Spleen (tissue), 11 donors: ENCODE measurements around the gene C15orf40. TPM values are rescaled to one million over a fixed set of nuclear protein-coding genes. Genes with fewer than 3 reads are reported as not detected.

Experiments
- DNase-seq: peaks from one replicate; pipeline ENCODE4 v3.0.0-alpha.2; 2020
- H3K27ac ChIP-seq, 8 donors: fragments of 200-600 bp; sonication (generic) in 7 of 8; 1 replicate in 4 of 8; 2 replicates in 4 of 8; pipeline versions ENCODE4 v1.5.0 to v1.8.0; 2016 to 2021; ENCODE audit warnings: inconsistent platforms in 4 of 8, mild to moderate bottlenecking in 4 of 8, moderate library complexity in 1 of 8
- H3K27me3 ChIP-seq, 7 donors: fragments of 200-600 bp; sonication (generic) in 6 of 7; replicated peaks in 1 of 7; 1 replicate in 4 of 7; 2 replicates in 3 of 7; pipeline versions ENCODE4 v1.5.0 to v1.8.0; 2016 to 2021; ENCODE audit warnings: inconsistent platforms in 3 of 7, mild to moderate bottlenecking in 1 of 7
- H3K36me3 ChIP-seq, 6 donors: fragments of 200-600 bp; sonication (generic) in 5 of 6; 1 replicate in 4 of 6; 2 replicates in 2 of 6; pipeline versions ENCODE4 v1.5.0 to v1.8.0; 2016 to 2021; ENCODE audit warnings: inconsistent platforms in 2 of 6
- H3K4me1 ChIP-seq, 6 donors: fragments of 200-600 bp; sonication (generic) in 5 of 6; 1 replicate in 3 of 6; 2 replicates in 3 of 6; pipeline versions ENCODE4 v1.5.0 to v1.8.0; 2016 to 2021; ENCODE audit warnings: inconsistent platforms in 3 of 6
- H3K4me3 ChIP-seq, 8 donors: fragments of 200-600 bp; sonication (generic) in 7 of 8; 1 replicate in 4 of 8; 2 replicates in 4 of 8; pipeline versions ENCODE4 v1.5.0 to v1.8.0; 2016 to 2021; ENCODE audit warnings: inconsistent platforms in 4 of 8, mild to moderate bottlenecking in 4 of 8, moderate library complexity in 2 of 8
- H3K9me3 ChIP-seq, 8 donors: fragments of 200-600 bp; sonication (generic) in 7 of 8; 1 replicate in 4 of 8; 2 replicates in 4 of 8; pipeline versions ENCODE4 v1.5.0 to v1.8.0; 2016 to 2021; ENCODE audit warnings: inconsistent platforms in 4 of 8
- POLR2A ChIP-seq, 3 donors: fragments of 450-650 bp; IDR thresholded peaks; one replicate each; pipeline ENCODE4 v1.5.1; 2017; ENCODE audit warnings: antibody characterized with exemption in 3 of 3, mild to moderate bottlenecking in 1 of 3
- POLR2AphosphoS5 ChIP-seq, 3 donors: sonication (generic); formaldehyde crosslinking; IDR thresholded peaks; one replicate each; pipeline ENCODE4 v1.5.1; 2017; ENCODE audit warnings: antibody characterized with exemption in 3 of 3
- WGBS, 5 donors: extraction: QIAGEN DNeasy Blood & Tissue Kit in 3 of 5; methylation state at CpG; one replicate each; pipeline versions ENCODE4 v1.1.5 to v1.1.7; 2013 to 2018; 5-methylcytosine and 5-hydroxymethylcytosine counted together
- intact Hi-C: fragments of 100-400 bp; cut with DNase I; formaldehyde crosslinking; loops from one replicate; pipeline ENCODE4 v1.15.0; 2023; ENCODE audit warnings: low total_unique reads
- polyA plus RNA-seq, 3 donors: library from polyadenylated mRNA; stranded (reverse); fragments of 200-250 nt; gene quantifications; one replicate each; pipeline ENCODE4 v1.2.1, GENCODE V29; 2013
- total RNA-seq, 7 donors: library from RNA; depleted of rRNA in 3 of 7; stranded (reverse); fragments of >200 nt in 3 of 7; fragmentation: NEBNext Ultra II Directional in 4 of 7; extraction: Animal tissue kit (Norgen Biotek cat#: 25700) in 4 of 7; gene quantifications; one replicate each; pipeline versions ENCODE4 v1.1.0 to v1.2.1, GENCODE V29; 2016 to 2021
- TF ChIP-seq, protein P1 (sequence below), 11 experiments: fragments of 200-600 bp in 7 of 11; fragments of 450-650 bp in 4 of 11; sonication (generic) in 4 of 11; IDR thresholded peaks in 8 of 11; conservative IDR thresholded peaks in 3 of 11; 1 replicate in 7 of 11; 2 replicates in 4 of 11; pipeline versions ENCODE4 v1.4.0 to v1.8.0; 2016 to 2021; ENCODE audit warnings: antibody characterized with exemption in 11 of 11, inconsistent platforms in 4 of 11, mild to moderate bottlenecking in 1 of 11
- donor health status: healthy with polysubstance abuse.
- donor health status: DM: no; HTN: no; CAD: no; lungs with moderate emphysema.
- donor health status: DM: no; HTN: no; CAD: no.
- donor health status: Bipolar disorder and iron deficiency.
- donor health status: healthy.
- donor health status: DM: no; HTN: no; CAD: no.
- donor health status: DM: yes; HTN: yes; CAD: no.

The C15orf40 gene
- total and polyA plus RNA-seq, 10 donors = 12.9 to 34.9 (median 23.0) TPM

DNA sequence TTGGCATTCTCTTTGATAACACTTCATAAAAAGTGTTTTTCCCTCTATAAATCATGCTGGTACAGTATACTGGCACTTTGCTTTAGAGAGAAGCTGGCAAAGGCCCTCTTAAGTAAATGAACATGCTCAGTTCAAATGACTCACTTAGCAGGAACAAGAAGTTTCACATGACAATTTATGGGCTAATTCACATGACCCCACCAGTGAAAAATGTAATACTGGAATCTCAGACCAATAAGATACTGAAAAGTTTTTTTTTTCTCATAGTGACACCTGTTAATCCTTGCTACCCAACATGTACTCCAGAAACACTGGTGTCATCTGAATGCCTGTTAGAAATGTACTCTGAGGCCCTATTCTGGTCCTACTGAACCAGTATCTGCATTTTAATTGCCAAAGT lies 41.7 kb upstream of the C15orf40 start:
- Histone ChIP-seq H3K36me3 (peaks cover 0 to 95% (median 48%) of the 10 kb centered on the region in 6 donors), H3K4me1 (peaks cover 0 to 32% (median 9%) of the 10 kb centered on the region in 6 donors), H3K9me3 (no peaks in the 10 kb centered on the region), H3K27ac (peak overlapping the region in 1 of 8 donors; percentile 15), H3K4me3 (no peak overlapping the region), H3K27me3 (no peaks in the 10 kb centered on the region)
- no peak for DNase-seq
- TF ChIP-seq POLR2AphosphoS5 (IDR thresholded peaks at IDR 0.05) (no peak), POLR2A (IDR thresholded peaks at IDR 0.05) (no peak)
- TF ChIP-seq, protein P1, sequence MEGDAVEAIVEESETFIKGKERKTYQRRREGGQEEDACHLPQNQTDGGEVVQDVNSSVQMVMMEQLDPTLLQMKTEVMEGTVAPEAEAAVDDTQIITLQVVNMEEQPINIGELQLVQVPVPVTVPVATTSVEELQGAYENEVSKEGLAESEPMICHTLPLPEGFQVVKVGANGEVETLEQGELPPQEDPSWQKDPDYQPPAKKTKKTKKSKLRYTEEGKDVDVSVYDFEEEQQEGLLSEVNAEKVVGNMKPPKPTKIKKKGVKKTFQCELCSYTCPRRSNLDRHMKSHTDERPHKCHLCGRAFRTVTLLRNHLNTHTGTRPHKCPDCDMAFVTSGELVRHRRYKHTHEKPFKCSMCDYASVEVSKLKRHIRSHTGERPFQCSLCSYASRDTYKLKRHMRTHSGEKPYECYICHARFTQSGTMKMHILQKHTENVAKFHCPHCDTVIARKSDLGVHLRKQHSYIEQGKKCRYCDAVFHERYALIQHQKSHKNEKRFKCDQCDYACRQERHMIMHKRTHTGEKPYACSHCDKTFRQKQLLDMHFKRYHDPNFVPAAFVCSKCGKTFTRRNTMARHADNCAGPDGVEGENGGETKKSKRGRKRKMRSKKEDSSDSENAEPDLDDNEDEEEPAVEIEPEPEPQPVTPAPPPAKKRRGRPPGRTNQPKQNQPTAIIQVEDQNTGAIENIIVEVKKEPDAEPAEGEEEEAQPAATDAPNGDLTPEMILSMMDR (IDR thresholded peaks at IDR 0.05 in 8 of 11, conservative IDR thresholded peaks at IDR 0.05 in 3 of 11) = no peak
- intact Hi-C loops = no loop called here

DNA sequence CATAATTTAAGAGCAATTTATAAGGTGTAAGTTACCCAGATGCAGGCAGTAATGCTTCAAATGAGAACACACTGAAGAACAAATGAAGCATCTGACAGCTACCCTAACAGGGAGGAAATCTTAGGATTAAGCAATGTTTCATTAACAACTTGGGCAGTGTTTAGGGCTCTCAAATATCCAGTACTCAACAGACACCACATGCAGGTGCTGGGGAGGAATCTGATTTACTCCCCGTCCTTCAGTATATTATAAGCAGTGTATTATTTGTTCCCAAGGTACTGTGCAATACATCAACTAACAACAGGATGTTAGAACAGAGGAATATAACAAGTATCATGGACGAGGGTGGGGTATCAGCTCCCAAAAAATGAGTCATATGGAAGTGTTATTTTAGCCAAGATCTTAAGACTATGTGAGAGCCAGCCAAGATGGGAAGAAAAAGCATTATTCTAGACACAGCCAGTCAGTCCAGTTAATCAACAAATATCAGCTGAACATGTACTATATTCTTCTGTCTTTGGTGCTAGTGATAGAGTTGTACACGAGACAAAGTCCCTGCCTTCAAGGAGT lies 35.2 kb upstream of the C15orf40 start:
- no peak for DNase-seq
- H3K4me1 ChIP-seq = peaks cover 0 to 6% (median 0%) of the 10 kb centered on the region in 6 donors
- H3K36me3 ChIP-seq = peaks cover 0 to 96% (median 48%) of the 10 kb centered on the region in 6 donors
- H3K4me3 ChIP-seq = no peak overlapping the region
- H3K9me3 ChIP-seq = no peaks in the 10 kb centered on the region
- intact Hi-C loops = no loop called here
- no peak overlapping the region for H3K27ac ChIP-seq
- TF ChIP-seq POLR2AphosphoS5 (IDR thresholded peaks at IDR 0.05) (no peak), POLR2A (IDR thresholded peaks at IDR 0.05) (no peak)
- TF ChIP-seq, protein P1 (IDR thresholded peaks at IDR 0.05 in 8 of 11, conservative IDR thresholded peaks at IDR 0.05 in 3 of 11) = no peak
- H3K27me3 ChIP-seq = no peaks in the 10 kb centered on the region
- WGBS, 5 donors = 70 to 86% (median 75%) methylated on average over 3 of the region's 3 CpGs

DNA sequence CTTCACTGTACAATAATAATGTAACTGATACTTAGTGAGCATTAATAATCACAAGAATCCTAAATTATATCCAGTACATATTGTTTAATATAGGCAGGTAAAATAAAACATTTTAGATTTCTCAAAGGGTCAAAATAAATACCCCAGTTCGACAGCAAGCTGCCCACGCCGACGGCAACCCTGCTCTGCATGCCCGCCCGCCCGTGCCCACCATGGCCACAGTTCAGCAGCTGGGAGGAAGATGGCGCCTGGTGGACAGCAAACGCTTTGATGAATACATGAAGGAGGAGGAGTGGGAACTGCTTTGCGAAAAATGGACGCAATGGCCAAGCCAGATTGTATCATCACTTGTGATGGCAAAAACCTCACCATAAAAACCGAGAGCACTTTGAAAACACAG lies 32.7 kb upstream of the C15orf40 start:
- 95 to 98% (median 97%) methylated on average over 12 of the region's 12 CpGs for WGBS, 5 donors
- DNase-seq = no peak
- Histone ChIP-seq H3K27ac (no peak overlapping the region), H3K27me3 (no peaks in the 10 kb centered on the region), H3K9me3 (no peaks in the 10 kb centered on the region), H3K4me1 (peaks cover 0 to 6% (median 0%) of the 10 kb centered on the region in 6 donors), H3K36me3 (peaks cover 0 to 100% (median 63%) of the 10 kb centered on the region in 6 donors), H3K4me3 (no peak overlapping the region)
- intact Hi-C loops = no loop called here
- TF ChIP-seq POLR2A (IDR thresholded peaks at IDR 0.05) (no peak), POLR2AphosphoS5 (IDR thresholded peaks at IDR 0.05) (peak in 1 of 3 donors; percentile 40)

DNA sequence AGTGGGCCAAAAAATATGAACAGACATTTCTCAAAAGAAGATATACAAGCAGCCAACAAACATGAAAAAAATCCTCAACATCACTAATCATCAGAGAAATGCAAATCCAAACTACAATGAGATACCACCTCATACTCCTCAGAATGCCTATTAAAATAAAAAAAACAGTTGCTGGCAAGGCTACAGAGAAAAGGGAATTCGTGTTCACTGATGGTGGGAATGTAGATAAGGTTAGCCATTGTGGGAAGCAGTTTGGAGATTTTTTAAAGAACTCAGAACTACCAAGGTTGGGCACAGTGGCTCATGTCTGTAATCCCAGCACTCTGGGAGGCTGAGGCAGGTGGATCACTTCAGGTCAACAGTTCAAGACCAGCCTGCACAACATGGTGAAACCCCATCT lies 27.8 kb upstream of the C15orf40 start:
- 62 to 81% (median 72%) methylated on average over 1 of the region's 1 CpG for WGBS, 5 donors
- H3K27me3 ChIP-seq = no peaks in the 10 kb centered on the region
- no peak overlapping the region for H3K4me3 ChIP-seq
- no peak for DNase-seq
- peaks cover 0 to 85% (median 32%) of the 10 kb centered on the region in 6 donors for H3K36me3 ChIP-seq
- intact Hi-C loops = no loop called here
- TF ChIP-seq POLR2AphosphoS5 (IDR thresholded peaks at IDR 0.05) (no peak), POLR2A (IDR thresholded peaks at IDR 0.05) (no peak)
- TF ChIP-seq, protein P1 (IDR thresholded peaks at IDR 0.05 in 8 of 11, conservative IDR thresholded peaks at IDR 0.05 in 3 of 11) = no peak
- no peak overlapping the region for H3K27ac ChIP-seq
- peaks cover 0 to 26% (median 0%) of the 10 kb centered on the region in 6 donors for H3K4me1 ChIP-seq
- H3K9me3 ChIP-seq = peaks cover 0 to 5% (median 0%) of the 10 kb centered on the region in 8 donors
